OCI-LY1 (cell line): Measurements from ENCODE around the gene KDM5B.

ENCODE experiments used
- CTCF ChIP-seq: fragments of 200-600 bp; sonication (generic), shearing (Covaris generic); IDR thresholded peaks from 2 replicates; pipeline ENCODE4 v1.5.1; 2017; ENCODE audit warnings: mild to moderate bottlenecking, antibody characterized with exemption, low read length, moderate library complexity, mixed read lengths
- EZH2 ChIP-seq: fragments of 200-600 bp; sonication (generic), shearing (Covaris generic); IDR thresholded peaks from 2 replicates; pipeline ENCODE4 v1.8.0; 2017; ENCODE audit warnings: borderline replicate concordance, mixed run types, mild to moderate bottlenecking, antibody characterized with exemption, low read length, moderate library complexity, mixed read lengths

GRCh38 chr1:202725526-202725925 is 82.7 kb downstream of the KDM5B start:
- TF ChIP-seq CTCF (no peak), EZH2 (no peak)
